ENCODE measurements around the gene ARVCF. TPM values are rescaled to one million over a fixed set of nuclear protein-coding genes. Genes with fewer than 3 reads are reported as not detected.

The ARVCF gene, protein sequence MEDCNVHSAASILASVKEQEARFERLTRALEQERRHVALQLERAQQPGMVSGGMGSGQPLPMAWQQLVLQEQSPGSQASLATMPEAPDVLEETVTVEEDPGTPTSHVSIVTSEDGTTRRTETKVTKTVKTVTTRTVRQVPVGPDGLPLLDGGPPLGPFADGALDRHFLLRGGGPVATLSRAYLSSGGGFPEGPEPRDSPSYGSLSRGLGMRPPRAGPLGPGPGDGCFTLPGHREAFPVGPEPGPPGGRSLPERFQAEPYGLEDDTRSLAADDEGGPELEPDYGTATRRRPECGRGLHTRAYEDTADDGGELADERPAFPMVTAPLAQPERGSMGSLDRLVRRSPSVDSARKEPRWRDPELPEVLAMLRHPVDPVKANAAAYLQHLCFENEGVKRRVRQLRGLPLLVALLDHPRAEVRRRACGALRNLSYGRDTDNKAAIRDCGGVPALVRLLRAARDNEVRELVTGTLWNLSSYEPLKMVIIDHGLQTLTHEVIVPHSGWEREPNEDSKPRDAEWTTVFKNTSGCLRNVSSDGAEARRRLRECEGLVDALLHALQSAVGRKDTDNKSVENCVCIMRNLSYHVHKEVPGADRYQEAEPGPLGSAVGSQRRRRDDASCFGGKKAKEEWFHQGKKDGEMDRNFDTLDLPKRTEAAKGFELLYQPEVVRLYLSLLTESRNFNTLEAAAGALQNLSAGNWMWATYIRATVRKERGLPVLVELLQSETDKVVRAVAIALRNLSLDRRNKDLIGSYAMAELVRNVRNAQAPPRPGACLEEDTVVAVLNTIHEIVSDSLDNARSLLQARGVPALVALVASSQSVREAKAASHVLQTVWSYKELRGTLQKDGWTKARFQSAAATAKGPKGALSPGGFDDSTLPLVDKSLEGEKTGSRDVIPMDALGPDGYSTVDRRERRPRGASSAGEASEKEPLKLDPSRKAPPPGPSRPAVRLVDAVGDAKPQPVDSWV
- total RNA-seq (2014; rRNA removed; shearing (Covaris generic)) = 4.0 and 7.5 TPM in 2 replicates
- 1.1 and 1.2 TPM in 2 replicates for polyA plus RNA-seq (2016; fragmentation: Nextera tagmentation; extraction: Ambion mirVana)

DNA sequence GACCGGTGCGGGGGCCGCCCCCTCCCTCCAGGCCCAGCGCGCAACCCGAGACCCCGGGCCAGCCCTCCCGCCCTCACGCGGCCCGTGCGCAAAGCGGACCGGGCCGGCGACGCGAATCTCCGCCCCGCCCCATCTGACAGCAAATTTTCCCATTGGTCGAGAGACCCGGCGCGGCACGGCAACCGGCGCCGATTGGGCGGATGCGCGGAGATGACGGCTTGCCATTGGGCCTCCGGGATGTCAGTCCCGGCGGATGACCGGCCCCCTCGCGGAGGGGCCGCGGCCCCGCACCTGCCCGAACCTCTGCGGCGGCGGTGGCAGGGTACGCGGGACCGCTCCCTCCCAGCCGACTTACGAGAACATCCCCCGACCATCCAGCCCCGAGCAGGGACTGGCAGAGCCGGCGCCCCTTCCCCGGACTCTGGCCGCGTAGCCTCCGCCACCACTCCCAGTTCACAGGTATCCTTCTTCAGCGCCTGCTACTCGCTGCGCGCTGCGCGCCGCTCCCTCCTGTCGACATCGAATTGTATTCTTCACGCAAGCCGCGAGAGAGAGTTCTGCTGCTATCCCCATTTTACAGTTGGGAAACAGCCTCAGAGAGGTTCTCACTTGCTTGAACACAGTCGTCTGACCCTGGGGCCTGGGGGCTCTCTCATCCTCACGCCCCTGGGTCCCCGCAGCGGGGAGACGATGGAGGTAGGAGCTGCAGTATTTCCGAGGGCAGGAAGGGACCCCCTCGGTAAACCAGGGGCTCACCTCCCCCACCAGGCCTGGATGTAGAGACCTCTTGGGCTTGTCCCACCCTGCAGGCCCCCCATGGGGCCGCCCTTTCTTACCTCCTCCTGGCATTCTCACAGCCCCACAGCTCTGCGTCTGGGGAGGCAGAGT lies at the start of gene ARVCF:
Gene ARVCF (minus strand): TSS at position 90 of the 888 bp plus-strand sequence. CDS start 26,029 bp downstream, outside the sequence.
- peak within 1 kb of the TSS; percentile 52 for H3K9ac ChIP-seq
- TF ChIP-seq EZH2 (IDR thresholded peaks at IDR 0.05; ENCODE audit: insufficient read depth, poor library complexity, severe bottlenecking) (no peak), EZH2phosphoT487 (IDR thresholded peaks at IDR 0.05; ENCODE audit: insufficient read depth, low read depth) (no peak)
- H3K79me2 ChIP-seq (ENCODE audit: insufficient read depth) = peaks cover 10% of the 10 kb centered on the region
- no peaks in the 10 kb centered on the region for H4K20me1 ChIP-seq (ENCODE audit: insufficient read depth)
- in situ Hi-C loops (cut with MboI) = no loop called here
- no peaks in the 10 kb centered on the region for H3F3A ChIP-seq (ENCODE audit: insufficient read depth)
- peaks cover under 1% of the 10 kb centered on the region; the same call in 1 of the 2 replicates for H3K4me1 ChIP-seq (ENCODE audit: insufficient read depth)
- no peak within 1 kb of the TSS for H3K27ac ChIP-seq
- peak; percentile 93 for DNase-seq
- peak within 1 kb of the TSS; percentile 76 for H3K4me3 ChIP-seq
- no peaks in the 10 kb centered on the region for H3K9me2 ChIP-seq (ENCODE audit: insufficient read depth)
- peak within 1 kb of the TSS; percentile 83 for H2AFZ ChIP-seq
- peak within 1 kb of the TSS; percentile 84 for H3K4me2 ChIP-seq (ENCODE audit: unreplicated experiment)
- H3K9me3 ChIP-seq (ENCODE audit: low read depth) = no peaks in the 10 kb centered on the region
- H3K36me3 ChIP-seq (ENCODE audit: low read depth) = no peaks in the 10 kb centered on the region
- no peaks in the 10 kb centered on the region; the same call in 1 of the 2 replicates for H3K27me3 ChIP-seq (replicated peaks; ENCODE audit: insufficient read depth)
- WGBS, 2 experiments (ENCODE audit: low coverage in 1 of 2, low lambda C conversion rate in 2 of 2, missing lambda C conversion rate in 2 of 2) = 1% methylated on average over 66 to 78 of the region's 79 CpGs

DNA sequence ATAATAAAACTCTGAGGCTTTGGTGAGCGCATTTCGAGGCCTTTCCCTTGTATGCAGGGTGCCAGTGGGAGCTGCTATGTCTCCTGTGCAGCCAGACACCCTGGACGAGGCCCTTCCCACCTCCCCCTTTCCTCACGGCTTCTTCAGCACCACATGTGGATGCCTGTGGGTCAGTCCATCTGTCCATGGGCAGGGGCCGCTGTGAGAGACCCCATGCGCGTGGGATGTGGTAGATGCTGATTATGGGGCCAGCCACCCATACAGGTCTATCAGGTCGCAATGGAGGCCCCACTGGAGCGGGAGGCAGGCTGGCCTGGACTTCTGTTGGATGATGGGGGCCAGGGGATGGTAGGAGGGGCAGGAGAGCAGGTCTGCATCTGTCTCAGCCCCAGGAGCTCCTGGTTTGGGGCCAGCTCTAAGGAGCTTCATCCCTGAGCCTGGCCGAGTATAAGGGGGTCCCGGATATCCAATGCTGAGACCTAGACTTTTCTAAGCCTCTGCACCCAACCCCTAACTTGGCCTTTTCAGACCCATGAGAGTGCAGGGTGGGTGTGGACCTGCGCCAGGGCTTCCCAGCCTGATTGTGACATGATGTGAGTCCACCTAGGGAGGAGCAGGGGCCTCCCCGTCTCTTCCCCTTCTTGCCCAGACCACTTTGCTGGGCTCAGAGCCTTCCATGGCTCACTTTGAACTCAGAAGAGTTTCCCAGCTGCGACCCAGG lies 49.4 kb upstream of the ARVCF start:
- H3K4me3 ChIP-seq = no peak overlapping the region
- in situ Hi-C loops (cut with MboI) = no loop called here
- no peak for TF ChIP-seq EZH2 (IDR thresholded peaks at IDR 0.05; ENCODE audit: insufficient read depth, poor library complexity, severe bottlenecking)
- TF ChIP-seq EZH2phosphoT487 (IDR thresholded peaks at IDR 0.05; ENCODE audit: insufficient read depth, low read depth) = no peak
- H3K9ac ChIP-seq = no peak overlapping the region
- H3K9me3 ChIP-seq (ENCODE audit: low read depth) = no peaks in the 10 kb centered on the region
- H3K9me2 ChIP-seq (ENCODE audit: insufficient read depth) = no peaks in the 10 kb centered on the region
- no peaks in the 10 kb centered on the region for H4K20me1 ChIP-seq (ENCODE audit: insufficient read depth)
- H3F3A ChIP-seq (ENCODE audit: insufficient read depth) = no peaks in the 10 kb centered on the region
- no peak overlapping the region for H2AFZ ChIP-seq
- no peaks in the 10 kb centered on the region for H3K36me3 ChIP-seq (ENCODE audit: low read depth)
- WGBS, 2 experiments (ENCODE audit: low coverage in 1 of 2, low lambda C conversion rate in 2 of 2, missing lambda C conversion rate in 2 of 2) = 82 to 87% methylated on average over 14 of the region's 14 CpGs
- no peak for DNase-seq
- no peaks in the 10 kb centered on the region for H3K27me3 ChIP-seq (replicated peaks; ENCODE audit: insufficient read depth)
- no peaks in the 10 kb centered on the region for H3K79me2 ChIP-seq (ENCODE audit: insufficient read depth)
- H3K4me2 ChIP-seq (ENCODE audit: unreplicated experiment) = no peak overlapping the region
- H3K27ac ChIP-seq = no peak overlapping the region
- H3K4me1 ChIP-seq (ENCODE audit: insufficient read depth) = no peaks in the 10 kb centered on the region

DNA sequence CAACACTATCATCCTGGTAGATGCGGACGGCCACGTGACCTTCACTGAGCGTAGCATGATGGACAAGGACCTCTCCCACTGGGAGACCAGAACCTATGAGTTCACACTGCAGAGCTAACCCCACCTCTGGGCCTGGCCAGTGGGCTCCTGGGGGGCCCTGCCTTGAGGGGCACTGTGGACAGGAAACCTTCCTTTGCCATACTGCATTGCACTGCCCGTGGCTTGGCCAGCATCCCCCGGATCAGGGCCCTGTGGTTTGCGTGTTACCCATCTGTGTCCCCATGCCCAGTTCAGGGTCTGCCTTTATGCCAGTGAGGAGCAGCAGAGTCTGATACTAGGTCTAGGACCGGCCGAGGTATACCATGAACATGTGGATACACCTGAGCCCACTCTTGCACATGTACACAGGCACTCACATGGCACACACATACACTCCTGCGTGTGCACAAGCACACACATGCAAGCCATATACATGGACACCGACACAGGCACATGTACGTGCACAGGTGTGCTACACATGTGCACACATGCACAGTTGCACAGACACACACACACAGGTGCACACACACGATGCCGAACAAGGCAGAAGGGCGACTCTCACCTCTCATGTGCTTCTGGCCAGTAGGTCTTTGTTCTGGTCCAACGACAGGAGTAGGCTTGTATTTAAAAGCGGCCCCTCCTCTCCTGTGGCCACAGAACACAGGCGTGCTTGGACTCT lies 48.1 kb upstream of the ARVCF start:
- no peak for DNase-seq
- 90 to 92% methylated on average over 18 of the region's 18 CpGs for WGBS, 2 experiments (ENCODE audit: low coverage in 1 of 2, low lambda C conversion rate in 2 of 2, missing lambda C conversion rate in 2 of 2)
- H3F3A ChIP-seq (ENCODE audit: insufficient read depth) = no peaks in the 10 kb centered on the region

More for the DNA sequence above, 48.1 kb upstream of the ARVCF start:
- Histone ChIP-seq H3K79me2 (ENCODE audit: insufficient read depth) (no peaks in the 10 kb centered on the region), H3K4me2 (ENCODE audit: unreplicated experiment) (no peak overlapping the region), H3K9ac (no peak overlapping the region), H3K27me3 (replicated peaks; ENCODE audit: insufficient read depth) (no peaks in the 10 kb centered on the region), H4K20me1 (ENCODE audit: insufficient read depth) (no peaks in the 10 kb centered on the region), H3K36me3 (ENCODE audit: low read depth) (no peaks in the 10 kb centered on the region), H3K9me3 (ENCODE audit: low read depth) (no peaks in the 10 kb centered on the region), H3K27ac (no peak overlapping the region), H3K9me2 (ENCODE audit: insufficient read depth) (no peaks in the 10 kb centered on the region), H2AFZ (no peak overlapping the region), H3K4me3 (no peak overlapping the region), H3K4me1 (ENCODE audit: insufficient read depth) (no peaks in the 10 kb centered on the region)
- in situ Hi-C loops (cut with MboI) = no loop called here
- no peak for TF ChIP-seq EZH2phosphoT487 (IDR thresholded peaks at IDR 0.05; ENCODE audit: insufficient read depth, low read depth)
- TF ChIP-seq EZH2 (IDR thresholded peaks at IDR 0.05; ENCODE audit: insufficient read depth, poor library complexity, severe bottlenecking) = no peak
